Endothelial cell of umbilical vein (primary cell): ENCODE data around the gene G3BP1. TPM values are rescaled to one million over a fixed set of nuclear protein-coding genes. Genes with fewer than 3 reads are reported as not detected.

Experiments
- BruUV-seq: library from RNA; stranded (reverse); fragments of 400-500 nt; replicated peaks from 2 replicates; lab custom pipeline; 2021; lab: Mats Ljungman, UMichigan
- CTCF ChIA-PET: fragments of 300-600, 350-600 bp; sonication (Branson Sonifier 250); formaldehyde crosslinking; loops from one replicate; lab custom pipeline; 2021; ENCODE audit warnings: antibody characterized with exemption, inconsistent platforms; lab: Charles Lee
- POLR2A ChIA-PET: fragments of 300-600, 350-600 bp; sonication (Branson Sonifier 250); formaldehyde crosslinking; loops from one replicate; lab custom pipeline; 2021; ENCODE audit warnings: antibody characterized with exemption, inconsistent platforms; lab: Charles Lee
- DNase-seq: peaks from one replicate; pipeline ENCODE4 v3.0.0-alpha.2; 2011; ENCODE audit warnings: low read depth, low spot score
- FAIRE-seq: peaks from 2 replicates; lab custom pipeline; 2011; peaks lifted over from hg19 to GRCh38; lab: Jason Lieb, UNC
- H2AFZ ChIP-seq: 2 replicates; pipeline ENCODE4 v1.6.0; 2012; ENCODE audit warnings: low read depth, low read length, control low read depth, inconsistent platforms
- H3K27ac ChIP-seq: 2 replicates; pipeline ENCODE4 v1.5.1; 2011; ENCODE audit warnings: low read depth, mild to moderate bottlenecking, control low read depth, low read length, moderate library complexity; ENCODE audit not compliant: insufficient read depth
- H3K27me3 ChIP-seq, 2 experiments: 2 replicates each; pipeline versions ENCODE4 v1.6.0 to v1.6.1; 2011; ENCODE audit warnings: low read length in 2 of 2, mixed read lengths in 1 of 2; ENCODE audit not compliant: control insufficient read depth in 2 of 2, insufficient read depth in 2 of 2
- H3K36me3 ChIP-seq, 2 experiments: 2 replicates in 1 of 2; 3 replicates in 1 of 2; pipeline ENCODE4 v1.5.1; 2011; ENCODE audit warnings: low read length in 2 of 2, mild to moderate bottlenecking in 1 of 2, moderate library complexity in 1 of 2; ENCODE audit not compliant: control insufficient read depth in 2 of 2, insufficient read depth in 2 of 2; ENCODE audit errors: extremely low read depth in 1 of 2
- H3K4me1 ChIP-seq: 3 replicates; pipeline ENCODE4 v1.5.1; 2011; ENCODE audit warnings: mild to moderate bottlenecking, low read length; ENCODE audit not compliant: control insufficient read depth, insufficient read depth; ENCODE audit errors: extremely low read depth
- H3K4me2 ChIP-seq: 2 replicates; pipeline ENCODE4 v1.6.1; 2011; ENCODE audit warnings: low read length, control low read depth, mixed read lengths; ENCODE audit not compliant: insufficient read depth
- H3K4me3 ChIP-seq, 3 experiments: fragments of 200-600 bp in 1 of 3; sonication (generic), shearing (Covaris generic) in 1 of 3; replicated peaks in 1 of 3; 2 replicates each; pipeline ENCODE4 v1.5.1; 2011 to 2016; ENCODE audit warnings: control low read depth in 3 of 3, low read length in 3 of 3, mild to moderate bottlenecking in 2 of 3, inconsistent platforms in 1 of 3, low read depth in 1 of 3, moderate library complexity in 1 of 3; ENCODE audit not compliant: insufficient read depth in 1 of 3
- H3K79me2 ChIP-seq: 2 replicates; pipeline ENCODE4 v1.6.0; 2012; ENCODE audit warnings: low read length, inconsistent platforms; ENCODE audit not compliant: control insufficient read depth, insufficient read depth
- H3K9ac ChIP-seq: replicated peaks from 2 replicates; pipeline ENCODE3; 2011; ENCODE audit warnings: low read length, control low read depth; ENCODE audit not compliant: insufficient read depth; ENCODE audit errors: extremely low read depth
- H3K9me1 ChIP-seq: replicated peaks from 3 replicates; pipeline ENCODE4 v1.6.0; 2011; ENCODE audit warnings: mild to moderate bottlenecking, low read length; ENCODE audit not compliant: control insufficient read depth, insufficient read depth; ENCODE audit errors: extremely low read depth
- H3K9me3 ChIP-seq: replicated peaks from 2 replicates; pipeline ENCODE4 v1.5.1; 2012; ENCODE audit warnings: low read length, inconsistent platforms; ENCODE audit not compliant: control insufficient read depth, insufficient read depth
- H4K20me1 ChIP-seq: replicated peaks from 2 replicates; pipeline ENCODE3; 2011; ENCODE audit warnings: mild to moderate bottlenecking, low read length; ENCODE audit not compliant: control insufficient read depth, insufficient read depth; ENCODE audit errors: extremely low read depth
- FOS ChIP-seq: IDR thresholded peaks from 2 replicates; pipeline ENCODE4 v1.6.1; 2011; ENCODE audit warnings: mild to moderate bottlenecking, low read length, moderate library complexity, borderline replicate concordance; ENCODE audit not compliant: insufficient read depth
- MYC ChIP-seq: IDR thresholded peaks from one replicate; pipeline ENCODE4 v1.6.1; 2011; ENCODE audit warnings: mild to moderate bottlenecking, low read depth, low read length
- POLR2A ChIP-seq: IDR thresholded peaks from 2 replicates; pipeline ENCODE4 v1.6.1; 2012; ENCODE audit warnings: low read depth, mild to moderate bottlenecking, control low read depth, low read length
- POLR2AphosphoS5 ChIP-seq: IDR thresholded peaks from 2 replicates; pipeline ENCODE4 v1.6.1; 2012; ENCODE audit warnings: low read depth, mild to moderate bottlenecking, control low read depth, low read length, moderate library complexity; ENCODE audit not compliant: insufficient read depth
- dilution Hi-C: fragments of 300-500 bp; cut with MboI; formaldehyde crosslinking; loops from one replicate; pipeline ENCODE4 v1.15.0; 2019; ENCODE audit warnings: low sequenced_read_pairs; ENCODE audit not compliant: extremely low pct_ligation_motif_present
- intact Hi-C: fragments of 100-400 bp; cut with micrococcal nuclease; formaldehyde crosslinking; loops from one replicate; pipeline ENCODE4 v1.10.0; 2022
- polyA plus RNA-seq, 4 experiments: library from polyadenylated mRNA; depleted of rRNA in 3 of 4; stranded (reverse) in 3 of 4; unstranded in 1 of 4; fragments of >200 nt; gene quantifications; 2 replicates each; pipeline versions ENCODE4 v1.2.1 to v1.2.3, GENCODE V29; 2011 to 2012; ENCODE audit warnings: missing spikeins in 1 of 4
- total RNA-seq: library from RNA; stranded (reverse); gene quantifications from 2 replicates; pipeline ENCODE4 v1.2.3, GENCODE V29; 2021
- TF ChIP-seq, protein P1 (sequence below): IDR thresholded peaks from 2 replicates; pipeline ENCODE4 v1.6.1; 2011; ENCODE audit not compliant: insufficient read depth, insufficient read length

The G3BP1 gene
- total and polyA plus RNA-seq, 2 donors (not counting 3 experiments of a cell fraction or from before 2014, with no cell fraction given) = 50.5 to 262 TPM

DNA sequence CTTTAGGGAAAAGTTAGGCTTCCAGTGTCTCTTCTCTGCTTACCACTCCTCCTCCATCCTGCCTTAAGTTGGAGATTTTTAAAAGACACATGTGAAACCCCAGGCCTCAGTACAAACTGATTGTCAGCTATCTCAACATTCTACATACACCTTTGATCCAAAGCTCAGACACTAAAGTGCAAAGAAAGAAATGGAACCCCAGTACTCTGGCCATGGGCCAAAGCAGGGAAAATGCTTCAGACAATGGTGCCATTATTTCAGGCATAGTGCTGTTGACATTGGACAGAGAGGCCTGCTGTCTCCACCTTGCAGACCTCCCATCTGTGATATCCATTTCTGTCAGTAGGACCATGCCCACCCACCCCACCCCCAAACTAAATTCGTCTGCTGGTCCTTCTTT lies 49.1 kb downstream of the G3BP1 start:
- TF ChIP-seq MYC (no peak), POLR2A (no peak)
- TF ChIP-seq, protein P1, sequence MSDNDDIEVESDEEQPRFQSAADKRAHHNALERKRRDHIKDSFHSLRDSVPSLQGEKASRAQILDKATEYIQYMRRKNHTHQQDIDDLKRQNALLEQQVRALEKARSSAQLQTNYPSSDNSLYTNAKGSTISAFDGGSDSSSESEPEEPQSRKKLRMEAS = no peak
- ChIA-PET POLR2A (no interaction called here), CTCF (no interaction called here)
- no peak overlapping the region for H3K4me2 ChIP-seq
- H4K20me1 ChIP-seq = no peaks in the 10 kb centered on the region
- H3K9me3 ChIP-seq = no peaks in the 10 kb centered on the region
- H3K27me3 ChIP-seq = no peaks in the 10 kb centered on the region
- H3K4me1 ChIP-seq = no peaks in the 10 kb centered on the region
- peak; percentile 28 for FAIRE-seq
- no peak for DNase-seq
- dilution Hi-C loops = no loop called here
- H3K79me2 ChIP-seq = no peaks in the 10 kb centered on the region
- H3K9me1 ChIP-seq = no peaks in the 10 kb centered on the region
- no peak overlapping the region for H2AFZ ChIP-seq
- H3K4me3 ChIP-seq = no peak overlapping the region
- intact Hi-C loops = no loop called here
- BruUV-seq = no TSS peak
- no peak overlapping the region for H3K9ac ChIP-seq
- no peak overlapping the region for H3K27ac ChIP-seq
- peaks cover 0 to 2% of the 10 kb centered on the region in 2 experiments for H3K36me3 ChIP-seq

GRCh38 chr5:151822141-151822540 lies 50.4 kb downstream of the G3BP1 start:
- no peak overlapping the region for H3K9ac ChIP-seq
- TF ChIP-seq POLR2AphosphoS5 (no peak), FOS (no peak)
- no peak for FAIRE-seq
- no peak for DNase-seq
- CTCF ChIA-PET = interaction anchor here (1.7 kb wide), 1 partner anchor 683 kb away, joined by 5 read pairs; no protein-coding TSS in a partner anchor
- H3K9me3 ChIP-seq = no peaks in the 10 kb centered on the region
- intact Hi-C loops (no loop called here), dilution Hi-C loops (no loop called here)
- H3K9me1 ChIP-seq = no peaks in the 10 kb centered on the region
- no peaks in the 10 kb centered on the region for H4K20me1 ChIP-seq
- no peak overlapping the region for H3K27ac ChIP-seq
- no peaks in the 10 kb centered on the region for H3K79me2 ChIP-seq
- no peaks in the 10 kb centered on the region for H3K27me3 ChIP-seq
- POLR2A ChIA-PET = no interaction called here
- no peak overlapping the region for H3K4me3 ChIP-seq
- BruUV-seq = no TSS peak
- H3K4me2 ChIP-seq = no peak overlapping the region
- no peak overlapping the region for H2AFZ ChIP-seq
- no peaks in the 10 kb centered on the region for H3K36me3 ChIP-seq
- H3K4me1 ChIP-seq = no peaks in the 10 kb centered on the region
